Nephron (organoid): ENCODE data around the gene PPARD.

ENCODE experiments used
- H3K27ac Mint-ChIP-seq, 3 experiments: 2 replicates each; pipeline ENCODE4 v1.8.0; 2020; ENCODE audit warnings: mixed read lengths in 3 of 3, mild to moderate bottlenecking in 2 of 3, moderate library complexity in 1 of 3
- H3K27me3 Mint-ChIP-seq: 2 replicates; pipeline ENCODE4 v1.8.0; 2021; ENCODE audit warnings: low read depth, mild to moderate bottlenecking, moderate library complexity, mixed read lengths
- H3K36me3 Mint-ChIP-seq: 2 replicates; pipeline ENCODE4 v1.8.0; 2020; ENCODE audit warnings: low read depth, mixed read lengths
- H3K4me1 Mint-ChIP-seq: 2 replicates; pipeline ENCODE4 v1.8.0; 2020; ENCODE audit warnings: mixed read lengths
- H3K4me3 Mint-ChIP-seq, 3 experiments: 2 replicates each; pipeline ENCODE4 v1.8.0; 2020; ENCODE audit warnings: mild to moderate bottlenecking in 3 of 3, mixed read lengths in 3 of 3, moderate library complexity in 2 of 3
- H3K9me3 Mint-ChIP-seq: 2 replicates; pipeline ENCODE4 v1.8.0; 2020; ENCODE audit warnings: mixed read lengths
- TF ChIP-seq, protein P1 (sequence below), 3 experiments: fragments of 200-600 bp; sonication (generic); IDR thresholded peaks; one replicate each; pipeline ENCODE4 v1.5.0; 2021; ENCODE audit warnings: antibody characterized with exemption in 3 of 3; ENCODE audit not compliant: unreplicated experiment in 3 of 3

Gene PPARD

GRCh38 chr6:35412102-35412501 lies 69.7 kb downstream of the PPARD start:
- H3K27ac Mint-ChIP-seq: no peak overlapping the region
- H3K27me3 Mint-ChIP-seq: peaks cover 3% of the 10 kb centered on the region
- H3K4me1 Mint-ChIP-seq: peaks cover 15% of the 10 kb centered on the region
- H3K4me3 Mint-ChIP-seq: no peak overlapping the region
- TF ChIP-seq, protein P1, sequence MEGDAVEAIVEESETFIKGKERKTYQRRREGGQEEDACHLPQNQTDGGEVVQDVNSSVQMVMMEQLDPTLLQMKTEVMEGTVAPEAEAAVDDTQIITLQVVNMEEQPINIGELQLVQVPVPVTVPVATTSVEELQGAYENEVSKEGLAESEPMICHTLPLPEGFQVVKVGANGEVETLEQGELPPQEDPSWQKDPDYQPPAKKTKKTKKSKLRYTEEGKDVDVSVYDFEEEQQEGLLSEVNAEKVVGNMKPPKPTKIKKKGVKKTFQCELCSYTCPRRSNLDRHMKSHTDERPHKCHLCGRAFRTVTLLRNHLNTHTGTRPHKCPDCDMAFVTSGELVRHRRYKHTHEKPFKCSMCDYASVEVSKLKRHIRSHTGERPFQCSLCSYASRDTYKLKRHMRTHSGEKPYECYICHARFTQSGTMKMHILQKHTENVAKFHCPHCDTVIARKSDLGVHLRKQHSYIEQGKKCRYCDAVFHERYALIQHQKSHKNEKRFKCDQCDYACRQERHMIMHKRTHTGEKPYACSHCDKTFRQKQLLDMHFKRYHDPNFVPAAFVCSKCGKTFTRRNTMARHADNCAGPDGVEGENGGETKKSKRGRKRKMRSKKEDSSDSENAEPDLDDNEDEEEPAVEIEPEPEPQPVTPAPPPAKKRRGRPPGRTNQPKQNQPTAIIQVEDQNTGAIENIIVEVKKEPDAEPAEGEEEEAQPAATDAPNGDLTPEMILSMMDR (IDR thresholded peaks at IDR 0.05; ENCODE audit: unreplicated experiment in 3 of 3): no peak
- no peaks in the 10 kb centered on the region for H3K9me3 Mint-ChIP-seq
- H3K36me3 Mint-ChIP-seq: peaks cover 23% of the 10 kb centered on the region

- H3K4me3 Mint-ChIP-seq: no peak overlapping the region
- H3K27ac Mint-ChIP-seq: no peak overlapping the region
- peaks cover 3% of the 10 kb centered on the region for H3K27me3 Mint-ChIP-seq
- H3K4me1 Mint-ChIP-seq: peaks cover 10% of the 10 kb centered on the region
- no peaks in the 10 kb centered on the region for H3K9me3 Mint-ChIP-seq
- TF ChIP-seq, protein P1 (IDR thresholded peaks at IDR 0.05; ENCODE audit: unreplicated experiment in 3 of 3): no peak
- peaks cover 23% of the 10 kb centered on the region for H3K36me3 Mint-ChIP-seq
These were observed 71.6 kb downstream of the PPARD start for GRCh38 chr6:35413911-35414310.

DNA sequence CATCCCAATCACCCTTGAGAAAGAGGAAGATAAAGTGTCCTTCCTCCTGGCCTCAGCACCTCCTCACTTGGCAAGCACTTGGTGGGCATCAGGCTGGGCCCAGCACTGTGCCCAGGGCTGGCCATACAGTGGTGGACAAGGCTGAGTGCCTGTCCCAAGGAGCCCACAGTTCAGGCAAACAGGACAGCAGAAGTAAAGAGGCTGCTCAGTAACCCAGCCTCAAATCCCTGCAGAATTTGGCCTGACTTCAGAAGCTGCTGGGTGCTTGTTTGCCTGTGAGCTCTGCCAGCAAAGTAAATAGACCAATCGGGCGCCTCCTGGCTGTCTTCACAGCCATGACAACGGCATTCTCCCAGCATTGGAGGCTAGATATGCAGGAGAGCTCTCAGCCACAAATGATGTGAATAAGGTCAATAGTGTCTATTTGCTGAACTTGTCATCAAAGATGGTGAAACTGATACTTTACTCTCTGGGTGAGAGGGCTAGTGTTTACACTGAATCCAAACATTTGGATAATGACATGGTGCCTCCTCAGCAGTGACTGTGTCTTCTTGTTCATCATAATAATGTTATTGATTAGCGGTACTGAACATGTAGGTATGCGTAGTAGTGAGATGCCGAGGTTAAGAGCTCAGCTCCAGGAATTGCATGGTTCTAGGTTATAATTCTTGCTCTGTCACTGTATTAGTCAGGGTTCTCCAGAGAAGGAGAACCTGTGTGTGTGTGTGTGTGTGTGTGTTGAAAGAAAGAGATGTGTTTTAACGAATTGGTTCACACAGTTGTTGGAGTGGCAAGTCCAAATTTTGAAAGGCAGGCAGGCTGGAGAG lies 72.9 kb downstream of the PPARD start:
- H3K27me3 Mint-ChIP-seq: peaks cover 3% of the 10 kb centered on the region

DNA sequence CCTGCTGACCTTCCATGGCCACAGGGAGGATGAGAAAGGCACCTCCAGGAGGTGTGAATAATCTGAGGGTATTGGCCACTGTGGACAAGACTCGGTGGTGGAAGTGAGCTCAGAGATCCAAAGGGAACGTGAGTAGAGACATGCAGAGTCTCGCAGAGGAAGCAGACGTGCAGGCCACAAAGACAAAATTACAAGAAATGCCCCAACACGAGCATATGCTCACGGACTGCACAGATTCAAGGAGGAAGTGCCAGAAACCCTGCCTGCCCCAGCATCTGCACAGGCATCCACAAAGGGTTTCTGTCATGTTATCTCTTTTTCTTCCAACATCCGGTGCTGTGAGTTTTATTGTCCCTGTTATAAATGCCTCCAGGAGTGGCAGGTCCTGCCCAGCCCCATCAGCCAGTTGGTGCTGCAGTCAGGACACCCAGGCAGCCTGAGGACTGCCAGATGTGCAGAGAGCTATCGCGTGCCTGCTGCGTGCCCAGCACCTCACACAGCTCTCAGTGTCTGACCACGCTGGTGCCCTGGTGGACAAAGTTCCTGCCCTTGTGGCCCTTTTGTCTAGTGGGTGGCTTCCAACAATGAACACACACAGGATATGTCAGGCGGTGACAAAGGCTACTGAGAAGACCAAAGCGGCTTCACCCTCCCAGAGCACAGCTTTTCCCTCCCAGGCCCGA lies 75.8 kb downstream of the PPARD start:
- peaks cover 3% of the 10 kb centered on the region for H3K27me3 Mint-ChIP-seq
- peaks cover 16% of the 10 kb centered on the region for H3K36me3 Mint-ChIP-seq
- TF ChIP-seq, protein P1 (IDR thresholded peaks at IDR 0.05; ENCODE audit: unreplicated experiment in 3 of 3): no peak
- no peak overlapping the region for H3K4me3 Mint-ChIP-seq
- no peak overlapping the region for H3K27ac Mint-ChIP-seq
- no peaks in the 10 kb centered on the region for H3K9me3 Mint-ChIP-seq
- peaks cover 10% of the 10 kb centered on the region for H3K4me1 Mint-ChIP-seq

More for the DNA sequence above, 72.9 kb downstream of the PPARD start:
- H3K4me1 Mint-ChIP-seq: peaks cover 10% of the 10 kb centered on the region
- peak overlapping the region; percentile 11 to 71 (median 69) for H3K27ac Mint-ChIP-seq
- no peaks in the 10 kb centered on the region for H3K9me3 Mint-ChIP-seq
- H3K4me3 Mint-ChIP-seq: no peak overlapping the region
- TF ChIP-seq, protein P1 (IDR thresholded peaks at IDR 0.05; ENCODE audit: unreplicated experiment in 3 of 3): peak; percentile 58 to 67 (median 65)
- H3K36me3 Mint-ChIP-seq: peaks cover 23% of the 10 kb centered on the region

DNA sequence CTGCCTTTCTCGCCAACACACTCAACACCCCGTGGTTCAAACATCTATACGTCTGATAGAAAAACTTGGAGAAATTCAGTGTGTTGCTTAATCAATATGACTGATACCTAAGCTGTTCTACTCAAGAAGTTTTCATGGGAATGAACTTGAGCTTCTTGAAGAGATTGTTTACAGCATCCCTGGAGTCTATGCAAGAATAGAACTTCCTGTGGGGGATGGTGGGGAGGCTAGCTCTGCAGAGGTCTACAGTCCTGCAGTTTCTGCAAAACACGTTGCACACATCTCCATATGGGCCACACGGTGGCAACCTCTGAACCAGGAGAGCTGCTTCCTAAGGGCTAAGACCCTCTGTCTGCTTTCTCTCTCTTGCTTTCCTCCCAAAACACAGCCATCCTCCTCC lies 77.1 kb downstream of the PPARD start:
- peaks cover 18% of the 10 kb centered on the region for H3K36me3 Mint-ChIP-seq
- H3K27ac Mint-ChIP-seq: peak overlapping the region; percentile 1 to 57 (median 23)
- H3K9me3 Mint-ChIP-seq: no peaks in the 10 kb centered on the region
- no peak overlapping the region for H3K4me3 Mint-ChIP-seq
- H3K4me1 Mint-ChIP-seq: peaks cover 10% of the 10 kb centered on the region
- TF ChIP-seq, protein P1 (IDR thresholded peaks at IDR 0.05; ENCODE audit: unreplicated experiment in 3 of 3): peak; percentile 24 to 32 (median 24)
- peaks cover 3% of the 10 kb centered on the region for H3K27me3 Mint-ChIP-seq
